Panc1 (cell line): ENCODE data around the gene DAGLA.

Experiments used
- CTCF ChIP-seq: fragments of 450-650 bp; IDR thresholded peaks from 2 replicates; pipeline ENCODE4 v1.5.1; 2017; ENCODE audit warnings: mild to moderate bottlenecking
- POLR2AphosphoS5 ChIP-seq: IDR thresholded peaks from 2 replicates; pipeline ENCODE4 v1.6.1; 2012; ENCODE audit warnings: mild to moderate bottlenecking, low read depth, low read length, moderate library complexity
- SIN3A ChIP-seq: IDR thresholded peaks from 2 replicates; pipeline ENCODE4 v1.6.1; 2012; ENCODE audit warnings: low read depth, mild to moderate bottlenecking, low read length, moderate library complexity, borderline replicate concordance; ENCODE audit not compliant: insufficient read depth
- TCF7L2 ChIP-seq: IDR thresholded peaks from 2 replicates; pipeline ENCODE4 v1.6.1; 2011; ENCODE audit warnings: mild to moderate bottlenecking, low read depth, low read length, inconsistent platforms
- TF ChIP-seq, protein P1 (sequence below), 2 experiments: IDR thresholded peaks; 2 replicates each; pipeline ENCODE4 v1.6.1; 2011 to 2012; ENCODE audit warnings: low read depth in 2 of 2, control low read depth in 1 of 2, low read length in 1 of 2, mild to moderate bottlenecking in 1 of 2, moderate library complexity in 1 of 2; ENCODE audit not compliant: insufficient read depth in 1 of 2

- TF ChIP-seq CTCF = no peak
- TF ChIP-seq POLR2AphosphoS5 = no peak
- no peak for TF ChIP-seq SIN3A
- no peak for TF ChIP-seq TCF7L2
- TF ChIP-seq, protein P1, sequence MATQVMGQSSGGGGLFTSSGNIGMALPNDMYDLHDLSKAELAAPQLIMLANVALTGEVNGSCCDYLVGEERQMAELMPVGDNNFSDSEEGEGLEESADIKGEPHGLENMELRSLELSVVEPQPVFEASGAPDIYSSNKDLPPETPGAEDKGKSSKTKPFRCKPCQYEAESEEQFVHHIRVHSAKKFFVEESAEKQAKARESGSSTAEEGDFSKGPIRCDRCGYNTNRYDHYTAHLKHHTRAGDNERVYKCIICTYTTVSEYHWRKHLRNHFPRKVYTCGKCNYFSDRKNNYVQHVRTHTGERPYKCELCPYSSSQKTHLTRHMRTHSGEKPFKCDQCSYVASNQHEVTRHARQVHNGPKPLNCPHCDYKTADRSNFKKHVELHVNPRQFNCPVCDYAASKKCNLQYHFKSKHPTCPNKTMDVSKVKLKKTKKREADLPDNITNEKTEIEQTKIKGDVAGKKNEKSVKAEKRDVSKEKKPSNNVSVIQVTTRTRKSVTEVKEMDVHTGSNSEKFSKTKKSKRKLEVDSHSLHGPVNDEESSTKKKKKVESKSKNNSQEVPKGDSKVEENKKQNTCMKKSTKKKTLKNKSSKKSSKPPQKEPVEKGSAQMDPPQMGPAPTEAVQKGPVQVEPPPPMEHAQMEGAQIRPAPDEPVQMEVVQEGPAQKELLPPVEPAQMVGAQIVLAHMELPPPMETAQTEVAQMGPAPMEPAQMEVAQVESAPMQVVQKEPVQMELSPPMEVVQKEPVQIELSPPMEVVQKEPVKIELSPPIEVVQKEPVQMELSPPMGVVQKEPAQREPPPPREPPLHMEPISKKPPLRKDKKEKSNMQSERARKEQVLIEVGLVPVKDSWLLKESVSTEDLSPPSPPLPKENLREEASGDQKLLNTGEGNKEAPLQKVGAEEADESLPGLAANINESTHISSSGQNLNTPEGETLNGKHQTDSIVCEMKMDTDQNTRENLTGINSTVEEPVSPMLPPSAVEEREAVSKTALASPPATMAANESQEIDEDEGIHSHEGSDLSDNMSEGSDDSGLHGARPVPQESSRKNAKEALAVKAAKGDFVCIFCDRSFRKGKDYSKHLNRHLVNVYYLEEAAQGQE (IDR thresholded peaks at IDR 0.05; ENCODE audit: insufficient read depth in 1 of 2, low read depth in 2 of 2, low read length in 1 of 2) = no peak
These were observed 22.6 kb downstream of the DAGLA start for GRCh38 chr11:61702701-61703312.
